Adipocyte (in vitro differentiated cells): ENCODE data around the gene MAML3.
A peak's percentile ranks its signal among the peaks of the same experiment; 100 is the strongest.

Experiments used
- DNase-seq: peaks from one replicate; pipeline ENCODE4 v3.0.0-alpha.2; 2015; ENCODE audit warnings: low read depth
- H3K27me3 ChIP-seq: replicated peaks from 2 replicates; pipeline ENCODE4 v1.7.0; 2013; ENCODE audit warnings: mild to moderate bottlenecking, low read length, moderate library complexity; ENCODE audit not compliant: control insufficient read depth, insufficient read depth
- H3K36me3 ChIP-seq: 2 replicates; pipeline ENCODE4 v1.7.0; 2013; ENCODE audit warnings: low read length, mild to moderate bottlenecking, moderate library complexity; ENCODE audit not compliant: control insufficient read depth, insufficient read depth, severe bottlenecking
- H3K4me1 ChIP-seq: 2 replicates; pipeline ENCODE4 v1.7.0; 2013; ENCODE audit warnings: mild to moderate bottlenecking, low read length, moderate library complexity; ENCODE audit not compliant: control insufficient read depth, insufficient read depth
- H3K4me3 ChIP-seq: 2 replicates; pipeline ENCODE4 v1.7.0; 2013; ENCODE audit warnings: mild to moderate bottlenecking, low read length, moderate library complexity
- H3K9ac ChIP-seq: 2 replicates; pipeline ENCODE4 v1.7.0; 2013; ENCODE audit warnings: mild to moderate bottlenecking, low read length, moderate library complexity
- H3K9me3 ChIP-seq: 2 replicates; pipeline ENCODE4 v1.7.0; 2013; ENCODE audit warnings: mild to moderate bottlenecking, low read length, moderate library complexity; ENCODE audit not compliant: control insufficient read depth

MAML3 gene

GRCh38 chr4:139767168-139767567 lies 386.8 kb downstream of the MAML3 start:
- Histone ChIP-seq H3K27me3 (no peaks in the 10 kb centered on the region), H3K4me3 (no peak overlapping the region), H3K4me1 (peaks cover 41% of the 10 kb centered on the region), H3K9me3 (no peaks in the 10 kb centered on the region), H3K36me3 (no peaks in the 10 kb centered on the region), H3K9ac (no peak overlapping the region)
- DNase-seq, result peak; percentile 49

- Histone ChIP-seq H3K9ac (peak overlapping the region; percentile 61), H3K9me3 (no peaks in the 10 kb centered on the region), H3K36me3 (no peaks in the 10 kb centered on the region), H3K27me3 (no peaks in the 10 kb centered on the region), H3K4me3 (no peak overlapping the region), H3K4me1 (peaks cover 41% of the 10 kb centered on the region)
- no peak for DNase-seq
These were observed 389.2 kb downstream of the MAML3 start for GRCh38 chr4:139764686-139765310.

- H3K27me3 ChIP-seq, result no peaks in the 10 kb centered on the region
- peak overlapping the region; percentile 61 for H3K9ac ChIP-seq
- no peaks in the 10 kb centered on the region for H3K36me3 ChIP-seq
- no peaks in the 10 kb centered on the region for H3K9me3 ChIP-seq
- H3K4me1 ChIP-seq, result peaks cover 41% of the 10 kb centered on the region
- no peak for DNase-seq
- peak overlapping the region; percentile 12 for H3K4me3 ChIP-seq
These were observed 389.8 kb downstream of the MAML3 start for GRCh38 chr4:139764182-139764581.

GRCh38 chr4:139763672-139764071 lies 390.3 kb downstream of the MAML3 start:
- Histone ChIP-seq H3K4me3 (no peak overlapping the region), H3K27me3 (no peaks in the 10 kb centered on the region), H3K9me3 (no peaks in the 10 kb centered on the region), H3K36me3 (no peaks in the 10 kb centered on the region), H3K9ac (peak overlapping the region; percentile 61), H3K4me1 (peaks cover 41% of the 10 kb centered on the region)
- no peak for DNase-seq

GRCh38 chr4:139763205-139763604 lies 390.8 kb downstream of the MAML3 start:
- Histone ChIP-seq H3K27me3 (no peaks in the 10 kb centered on the region), H3K9ac (peak overlapping the region; percentile 61), H3K4me1 (peaks cover 41% of the 10 kb centered on the region), H3K36me3 (no peaks in the 10 kb centered on the region), H3K4me3 (no peak overlapping the region), H3K9me3 (no peaks in the 10 kb centered on the region)
- no peak for DNase-seq

- Histone ChIP-seq H3K4me1 (peaks cover 41% of the 10 kb centered on the region), H3K9me3 (no peaks in the 10 kb centered on the region), H3K9ac (peak overlapping the region; percentile 61), H3K27me3 (no peaks in the 10 kb centered on the region), H3K36me3 (no peaks in the 10 kb centered on the region), H3K4me3 (no peak overlapping the region)
- DNase-seq, result no peak
These were observed 391.3 kb downstream of the MAML3 start for GRCh38 chr4:139762720-139763119.

- no peaks in the 10 kb centered on the region for H3K9me3 ChIP-seq
These were observed 392.5 kb downstream of the MAML3 start for GRCh38 chr4:139761461-139761860.

GRCh38 chr4:139760567-139760966 lies 393.4 kb downstream of the MAML3 start:
- Histone ChIP-seq H3K9ac (no peak overlapping the region), H3K27me3 (no peaks in the 10 kb centered on the region), H3K9me3 (no peaks in the 10 kb centered on the region), H3K36me3 (no peaks in the 10 kb centered on the region), H3K4me3 (no peak overlapping the region), H3K4me1 (peaks cover 30% of the 10 kb centered on the region)
- DNase-seq, result no peak

More at GRCh38 chr4:139761461-139761860, 392.5 kb downstream of the MAML3 start:
- no peak overlapping the region for H3K9ac ChIP-seq
- H3K36me3 ChIP-seq, result no peaks in the 10 kb centered on the region
- DNase-seq, result no peak
- H3K4me1 ChIP-seq, result peaks cover 31% of the 10 kb centered on the region
- H3K4me3 ChIP-seq, result no peak overlapping the region
- H3K27me3 ChIP-seq, result no peaks in the 10 kb centered on the region

- no peaks in the 10 kb centered on the region for H3K36me3 ChIP-seq
- DNase-seq, result no peak
- peaks cover 19% of the 10 kb centered on the region for H3K4me1 ChIP-seq
- H3K9me3 ChIP-seq, result no peaks in the 10 kb centered on the region
- no peak overlapping the region for H3K4me3 ChIP-seq
- H3K27me3 ChIP-seq, result no peaks in the 10 kb centered on the region
- H3K9ac ChIP-seq, result no peak overlapping the region
These were observed 394.9 kb downstream of the MAML3 start for GRCh38 chr4:139759097-139759496.

- Histone ChIP-seq H3K36me3 (no peaks in the 10 kb centered on the region), H3K9me3 (no peaks in the 10 kb centered on the region), H3K4me1 (no peaks in the 10 kb centered on the region), H3K4me3 (no peak overlapping the region), H3K9ac (no peak overlapping the region), H3K27me3 (no peaks in the 10 kb centered on the region)
- no peak for DNase-seq
These were observed 397.4 kb downstream of the MAML3 start for GRCh38 chr4:139756391-139757180.

GRCh38 chr4:139754938-139755337 lies 399.0 kb downstream of the MAML3 start:
- H3K27me3 ChIP-seq, result no peaks in the 10 kb centered on the region
- H3K9me3 ChIP-seq, result no peaks in the 10 kb centered on the region
- no peak for DNase-seq
- no peaks in the 10 kb centered on the region for H3K4me1 ChIP-seq
- H3K9ac ChIP-seq, result no peak overlapping the region
- no peak overlapping the region for H3K4me3 ChIP-seq
- no peaks in the 10 kb centered on the region for H3K36me3 ChIP-seq
